Endothelial cell of umbilical vein (primary cell): ENCODE measurements around the gene TM4SF5. TPM values are rescaled to one million over a fixed set of nuclear protein-coding genes. Genes with fewer than 3 reads are reported as not detected.
A peak's percentile ranks its signal among the peaks of the same experiment; 100 is the strongest.

ENCODE experiments used
- BruUV-seq: library from RNA; stranded (reverse); fragments of 400-500 nt; replicated peaks from 2 replicates; lab custom pipeline; 2021; lab: Mats Ljungman, UMichigan
- CTCF ChIA-PET: fragments of 300-600, 350-600 bp; sonication (Branson Sonifier 250); formaldehyde crosslinking; loops from one replicate; lab custom pipeline; 2021; ENCODE audit warnings: antibody characterized with exemption, inconsistent platforms; lab: Charles Lee
- POLR2A ChIA-PET: fragments of 300-600, 350-600 bp; sonication (Branson Sonifier 250); formaldehyde crosslinking; loops from one replicate; lab custom pipeline; 2021; ENCODE audit warnings: antibody characterized with exemption, inconsistent platforms; lab: Charles Lee
- DNase-seq: peaks from one replicate; pipeline ENCODE4 v3.0.0-alpha.2; 2011; ENCODE audit warnings: low read depth, low spot score
- FAIRE-seq: peaks from 2 replicates; lab custom pipeline; 2011; peaks lifted over from hg19 to GRCh38; lab: Jason Lieb, UNC
- H2AFZ ChIP-seq: 2 replicates; pipeline ENCODE4 v1.6.0; 2012; ENCODE audit warnings: low read depth, low read length, control low read depth, inconsistent platforms
- H3K27ac ChIP-seq: 2 replicates; pipeline ENCODE4 v1.5.1; 2011; ENCODE audit warnings: low read depth, mild to moderate bottlenecking, control low read depth, low read length, moderate library complexity; ENCODE audit not compliant: insufficient read depth
- H3K27me3 ChIP-seq, 2 experiments: 2 replicates each; pipeline versions ENCODE4 v1.6.0 to v1.6.1; 2011; ENCODE audit warnings: low read length in 2 of 2, mixed read lengths in 1 of 2; ENCODE audit not compliant: control insufficient read depth in 2 of 2, insufficient read depth in 2 of 2
- H3K36me3 ChIP-seq, 2 experiments: 2 replicates in 1 of 2; 3 replicates in 1 of 2; pipeline ENCODE4 v1.5.1; 2011; ENCODE audit warnings: low read length in 2 of 2, mild to moderate bottlenecking in 1 of 2, moderate library complexity in 1 of 2; ENCODE audit not compliant: control insufficient read depth in 2 of 2, insufficient read depth in 2 of 2; ENCODE audit errors: extremely low read depth in 1 of 2
- H3K4me1 ChIP-seq: 3 replicates; pipeline ENCODE4 v1.5.1; 2011; ENCODE audit warnings: mild to moderate bottlenecking, low read length; ENCODE audit not compliant: control insufficient read depth, insufficient read depth; ENCODE audit errors: extremely low read depth
- H3K4me2 ChIP-seq: 2 replicates; pipeline ENCODE4 v1.6.1; 2011; ENCODE audit warnings: low read length, control low read depth, mixed read lengths; ENCODE audit not compliant: insufficient read depth
- H3K4me3 ChIP-seq, 3 experiments: fragments of 200-600 bp in 1 of 3; sonication (generic), shearing (Covaris generic) in 1 of 3; replicated peaks in 1 of 3; 2 replicates each; pipeline ENCODE4 v1.5.1; 2011 to 2016; ENCODE audit warnings: control low read depth in 3 of 3, low read length in 3 of 3, mild to moderate bottlenecking in 2 of 3, inconsistent platforms in 1 of 3, low read depth in 1 of 3, moderate library complexity in 1 of 3; ENCODE audit not compliant: insufficient read depth in 1 of 3
- H3K79me2 ChIP-seq: 2 replicates; pipeline ENCODE4 v1.6.0; 2012; ENCODE audit warnings: low read length, inconsistent platforms; ENCODE audit not compliant: control insufficient read depth, insufficient read depth
- H3K9ac ChIP-seq: replicated peaks from 2 replicates; pipeline ENCODE3; 2011; ENCODE audit warnings: low read length, control low read depth; ENCODE audit not compliant: insufficient read depth; ENCODE audit errors: extremely low read depth
- H3K9me1 ChIP-seq: replicated peaks from 3 replicates; pipeline ENCODE4 v1.6.0; 2011; ENCODE audit warnings: mild to moderate bottlenecking, low read length; ENCODE audit not compliant: control insufficient read depth, insufficient read depth; ENCODE audit errors: extremely low read depth
- H3K9me3 ChIP-seq: replicated peaks from 2 replicates; pipeline ENCODE4 v1.5.1; 2012; ENCODE audit warnings: low read length, inconsistent platforms; ENCODE audit not compliant: control insufficient read depth, insufficient read depth
- H4K20me1 ChIP-seq: replicated peaks from 2 replicates; pipeline ENCODE3; 2011; ENCODE audit warnings: mild to moderate bottlenecking, low read length; ENCODE audit not compliant: control insufficient read depth, insufficient read depth; ENCODE audit errors: extremely low read depth
- EZH2 ChIP-seq: IDR thresholded peaks from 2 replicates; pipeline ENCODE4 v1.6.1; 2012; ENCODE audit warnings: borderline replicate concordance, low read depth, mild to moderate bottlenecking, moderate library complexity, low read length, inconsistent platforms; ENCODE audit not compliant: severe bottlenecking
- FOS ChIP-seq: IDR thresholded peaks from 2 replicates; pipeline ENCODE4 v1.6.1; 2011; ENCODE audit warnings: mild to moderate bottlenecking, low read length, moderate library complexity, borderline replicate concordance; ENCODE audit not compliant: insufficient read depth
- GATA2 ChIP-seq: IDR thresholded peaks from 2 replicates; pipeline ENCODE4 v1.7.0; 2011; ENCODE audit warnings: low read depth, mild to moderate bottlenecking, moderate library complexity, mixed read lengths, low read length; ENCODE audit not compliant: insufficient read length, insufficient read depth
- JUN ChIP-seq: IDR thresholded peaks from 2 replicates; pipeline ENCODE4 v1.6.1; 2011; ENCODE audit warnings: borderline replicate concordance, low read depth; ENCODE audit not compliant: insufficient read length, insufficient read depth
- MYC ChIP-seq: IDR thresholded peaks from one replicate; pipeline ENCODE4 v1.6.1; 2011; ENCODE audit warnings: mild to moderate bottlenecking, low read depth, low read length
- POLR2A ChIP-seq: IDR thresholded peaks from 2 replicates; pipeline ENCODE4 v1.6.1; 2012; ENCODE audit warnings: low read depth, mild to moderate bottlenecking, control low read depth, low read length
- POLR2AphosphoS5 ChIP-seq: IDR thresholded peaks from 2 replicates; pipeline ENCODE4 v1.6.1; 2012; ENCODE audit warnings: low read depth, mild to moderate bottlenecking, control low read depth, low read length, moderate library complexity; ENCODE audit not compliant: insufficient read depth
- dilution Hi-C: fragments of 300-500 bp; cut with MboI; formaldehyde crosslinking; loops from one replicate; pipeline ENCODE4 v1.15.0; 2019; ENCODE audit warnings: low sequenced_read_pairs; ENCODE audit not compliant: extremely low pct_ligation_motif_present
- intact Hi-C: fragments of 100-400 bp; cut with micrococcal nuclease; formaldehyde crosslinking; loops from one replicate; pipeline ENCODE4 v1.10.0; 2022
- polyA plus RNA-seq, 4 experiments: library from polyadenylated mRNA; depleted of rRNA in 3 of 4; stranded (reverse) in 3 of 4; unstranded in 1 of 4; fragments of >200 nt; gene quantifications; 2 replicates each; pipeline versions ENCODE4 v1.2.1 to v1.2.3, GENCODE V29; 2011 to 2012; ENCODE audit warnings: missing spikeins in 1 of 4
- total RNA-seq: library from RNA; stranded (reverse); gene quantifications from 2 replicates; pipeline ENCODE4 v1.2.3, GENCODE V29; 2021
- TF ChIP-seq, protein P1 (sequence below): IDR thresholded peaks from 2 replicates; pipeline ENCODE4 v1.6.1; 2011; ENCODE audit not compliant: insufficient read depth, insufficient read length
- TF ChIP-seq, protein P2 (sequence below), 2 donors: IDR thresholded peaks; 1 replicate in 1 of 2; 2 replicates in 1 of 2; pipeline ENCODE4 v1.5.1; 2011; ENCODE audit warnings: low read length in 2 of 2, mild to moderate bottlenecking in 2 of 2, moderate library complexity in 2 of 2, control low read depth in 1 of 2, inconsistent platforms in 1 of 2, low read depth in 1 of 2; ENCODE audit not compliant: insufficient read depth in 1 of 2; ENCODE audit errors: extremely low read depth in 1 of 2

Gene TM4SF5
- total and polyA plus RNA-seq, 2 donors (not counting 3 experiments of a cell fraction or from before 2014, with no cell fraction given), result not detected

DNA sequence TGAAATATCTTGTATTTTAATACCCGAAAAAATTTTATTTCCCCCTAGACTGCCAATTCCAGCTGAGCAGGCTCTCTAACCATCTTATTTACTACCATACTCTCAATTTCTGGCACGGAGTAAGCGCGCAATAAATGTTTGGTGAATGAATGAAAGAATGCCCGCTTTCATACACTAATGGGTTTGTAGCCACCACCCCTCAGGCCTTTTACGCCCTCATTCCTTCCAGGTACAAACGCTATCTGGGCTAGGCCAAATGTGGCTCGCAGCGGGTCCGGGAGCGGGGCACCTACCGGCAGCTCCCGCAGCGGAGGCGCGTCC, 34.7 kb downstream of the TM4SF5 start:
- Histone ChIP-seq H3K79me2 (no peaks in the 10 kb centered on the region), H4K20me1 (no peaks in the 10 kb centered on the region), H3K27me3 (no peaks in the 10 kb centered on the region), H3K9me3 (no peaks in the 10 kb centered on the region), H3K9me1 (no peaks in the 10 kb centered on the region), H3K9ac (peak overlapping the region; percentile 80), H2AFZ (peak overlapping the region; percentile 98), H3K4me2 (peak overlapping the region; percentile 97), H3K36me3 (peaks cover under 1 to 9% of the 10 kb centered on the region in 2 experiments), H3K4me3 (peak overlapping the region; percentile 87 to 96 (median 91)), H3K4me1 (peaks cover 11% of the 10 kb centered on the region), H3K27ac (no peak overlapping the region)
- no peak for DNase-seq
- FAIRE-seq, result no peak
- BruUV-seq, result TSS peak; percentile 55
- dilution Hi-C loops (no loop called here), intact Hi-C loops (no loop called here)
- TF ChIP-seq, protein P1, sequence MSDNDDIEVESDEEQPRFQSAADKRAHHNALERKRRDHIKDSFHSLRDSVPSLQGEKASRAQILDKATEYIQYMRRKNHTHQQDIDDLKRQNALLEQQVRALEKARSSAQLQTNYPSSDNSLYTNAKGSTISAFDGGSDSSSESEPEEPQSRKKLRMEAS, result no peak
- TF ChIP-seq POLR2A (no peak), MYC (no peak), POLR2AphosphoS5 (no peak), GATA2 (no peak), JUN (no peak), FOS (no peak), EZH2 (no peak)
- TF ChIP-seq, protein P2, sequence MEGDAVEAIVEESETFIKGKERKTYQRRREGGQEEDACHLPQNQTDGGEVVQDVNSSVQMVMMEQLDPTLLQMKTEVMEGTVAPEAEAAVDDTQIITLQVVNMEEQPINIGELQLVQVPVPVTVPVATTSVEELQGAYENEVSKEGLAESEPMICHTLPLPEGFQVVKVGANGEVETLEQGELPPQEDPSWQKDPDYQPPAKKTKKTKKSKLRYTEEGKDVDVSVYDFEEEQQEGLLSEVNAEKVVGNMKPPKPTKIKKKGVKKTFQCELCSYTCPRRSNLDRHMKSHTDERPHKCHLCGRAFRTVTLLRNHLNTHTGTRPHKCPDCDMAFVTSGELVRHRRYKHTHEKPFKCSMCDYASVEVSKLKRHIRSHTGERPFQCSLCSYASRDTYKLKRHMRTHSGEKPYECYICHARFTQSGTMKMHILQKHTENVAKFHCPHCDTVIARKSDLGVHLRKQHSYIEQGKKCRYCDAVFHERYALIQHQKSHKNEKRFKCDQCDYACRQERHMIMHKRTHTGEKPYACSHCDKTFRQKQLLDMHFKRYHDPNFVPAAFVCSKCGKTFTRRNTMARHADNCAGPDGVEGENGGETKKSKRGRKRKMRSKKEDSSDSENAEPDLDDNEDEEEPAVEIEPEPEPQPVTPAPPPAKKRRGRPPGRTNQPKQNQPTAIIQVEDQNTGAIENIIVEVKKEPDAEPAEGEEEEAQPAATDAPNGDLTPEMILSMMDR (IDR thresholded peaks at IDR 0.05; ENCODE audit: extremely low read depth in 1 of 2, insufficient read depth in 1 of 2, low read depth in 1 of 2, low read length in 2 of 2), result no peak
- CTCF ChIA-PET, result interaction anchor here (1.0 to 3.2 kb wide), 7 partner anchors 10 to 96 kb away, joined by 4 to 14 read pairs (median 8); partner anchors contain the start of genes ARRB2, GLTPD2, PSMB6 and VMO1
- POLR2A ChIA-PET, result interaction anchor here (0.8 to 1.0 kb wide), 2 partner anchors 11 to 52 kb away, joined by 3 to 5 read pairs; partner anchors contain the start of gene PSMB6
